MM.1S (cell line): Measurements from ENCODE around the gene HOXA13.

Experiments
- EZH2 ChIP-seq: fragments of 300-600 bp; sonication (generic); optimal IDR thresholded peaks from 2 replicates; pipeline ENCODE3; 2017; ENCODE audit warnings: low read depth, mild to moderate bottlenecking, antibody characterized with exemption, low read length, mixed read lengths
- TF ChIP-seq, protein P1 (sequence below): fragments of 300-600 bp; sonication (generic); IDR thresholded peaks from 2 replicates; pipeline ENCODE4 v1.5.1; 2016; ENCODE audit warnings: antibody characterized with exemption, low read length, mixed read lengths

DNA sequence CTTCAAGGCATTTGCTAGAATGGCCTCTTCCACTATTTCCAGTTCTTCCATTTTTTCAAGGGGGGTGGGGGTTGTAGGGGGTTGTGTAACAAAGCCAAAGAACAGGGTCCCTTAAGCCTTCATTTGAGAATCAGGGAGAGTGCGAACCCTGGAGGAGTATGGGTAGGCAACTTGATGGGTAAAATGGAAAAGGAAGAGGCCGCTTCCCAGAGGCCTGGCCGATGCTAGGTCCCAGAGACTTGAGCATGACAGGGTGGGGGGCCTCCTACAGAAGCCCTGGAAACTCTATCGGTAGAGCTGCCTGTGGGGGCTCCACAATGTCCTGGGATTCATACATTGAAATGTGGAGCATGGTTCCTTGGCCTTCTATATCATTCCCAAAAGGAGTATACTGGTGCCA, 9.1 kb upstream of the HOXA13 start:
- TF ChIP-seq, protein P1, sequence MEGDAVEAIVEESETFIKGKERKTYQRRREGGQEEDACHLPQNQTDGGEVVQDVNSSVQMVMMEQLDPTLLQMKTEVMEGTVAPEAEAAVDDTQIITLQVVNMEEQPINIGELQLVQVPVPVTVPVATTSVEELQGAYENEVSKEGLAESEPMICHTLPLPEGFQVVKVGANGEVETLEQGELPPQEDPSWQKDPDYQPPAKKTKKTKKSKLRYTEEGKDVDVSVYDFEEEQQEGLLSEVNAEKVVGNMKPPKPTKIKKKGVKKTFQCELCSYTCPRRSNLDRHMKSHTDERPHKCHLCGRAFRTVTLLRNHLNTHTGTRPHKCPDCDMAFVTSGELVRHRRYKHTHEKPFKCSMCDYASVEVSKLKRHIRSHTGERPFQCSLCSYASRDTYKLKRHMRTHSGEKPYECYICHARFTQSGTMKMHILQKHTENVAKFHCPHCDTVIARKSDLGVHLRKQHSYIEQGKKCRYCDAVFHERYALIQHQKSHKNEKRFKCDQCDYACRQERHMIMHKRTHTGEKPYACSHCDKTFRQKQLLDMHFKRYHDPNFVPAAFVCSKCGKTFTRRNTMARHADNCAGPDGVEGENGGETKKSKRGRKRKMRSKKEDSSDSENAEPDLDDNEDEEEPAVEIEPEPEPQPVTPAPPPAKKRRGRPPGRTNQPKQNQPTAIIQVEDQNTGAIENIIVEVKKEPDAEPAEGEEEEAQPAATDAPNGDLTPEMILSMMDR, result no peak
- no peak for TF ChIP-seq EZH2
